Thyroid gland (tissue), 4 donors: Measurements from ENCODE around the gene RNU5D-1.

Experiments
- POLR2A ChIP-seq, 2 donors: fragments of 450-650 bp; IDR thresholded peaks; one replicate each; pipeline ENCODE4 v1.6.1; 2017; ENCODE audit warnings: antibody characterized with exemption in 2 of 2, mild to moderate bottlenecking in 2 of 2, moderate library complexity in 1 of 2
- TF ChIP-seq, protein P1 (sequence below), 6 experiments: fragments of 200-600 bp in 3 of 6; fragments of 450-650 bp in 3 of 6; sonication (generic) in 3 of 6; IDR thresholded peaks; one replicate each; pipeline ENCODE4 v1.5.1; 2016 to 2019; ENCODE audit warnings: antibody characterized with exemption in 6 of 6, mild to moderate bottlenecking in 2 of 6, inconsistent platforms in 1 of 6, moderate library complexity in 1 of 6

DNA sequence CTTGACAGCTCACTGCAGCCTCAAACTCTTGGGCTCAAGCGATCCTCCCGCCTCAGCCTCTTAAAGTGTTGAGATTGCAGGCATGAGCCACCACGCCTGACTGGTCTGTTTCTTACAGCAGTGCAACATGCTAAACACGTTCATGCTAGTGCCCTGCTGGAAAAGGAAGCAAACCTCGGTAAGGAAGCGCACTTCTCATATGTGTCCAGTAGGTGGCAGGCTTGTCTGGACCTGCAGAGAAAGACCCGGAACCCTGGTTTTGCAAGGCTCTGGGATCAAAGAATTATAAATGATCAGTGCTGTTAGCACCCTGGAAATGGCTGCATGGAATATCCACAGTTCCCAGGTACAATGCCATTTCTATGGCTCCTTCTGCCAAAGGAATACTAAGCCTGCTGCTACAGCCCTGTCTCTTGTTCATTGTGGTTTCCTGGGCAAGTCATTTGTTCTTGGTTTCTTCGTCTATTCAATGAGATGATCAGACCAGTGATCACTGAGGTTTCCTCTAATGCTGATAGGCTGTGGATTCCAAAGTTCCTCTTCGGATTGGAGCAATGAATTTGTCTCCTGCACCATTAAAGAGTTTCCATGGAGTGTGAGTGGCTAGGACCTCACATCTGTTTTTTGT, 15.9 kb downstream of the RNU5D-1 start:
- TF ChIP-seq POLR2A (IDR thresholded peaks at IDR 0.05), result no peak
- TF ChIP-seq, protein P1, sequence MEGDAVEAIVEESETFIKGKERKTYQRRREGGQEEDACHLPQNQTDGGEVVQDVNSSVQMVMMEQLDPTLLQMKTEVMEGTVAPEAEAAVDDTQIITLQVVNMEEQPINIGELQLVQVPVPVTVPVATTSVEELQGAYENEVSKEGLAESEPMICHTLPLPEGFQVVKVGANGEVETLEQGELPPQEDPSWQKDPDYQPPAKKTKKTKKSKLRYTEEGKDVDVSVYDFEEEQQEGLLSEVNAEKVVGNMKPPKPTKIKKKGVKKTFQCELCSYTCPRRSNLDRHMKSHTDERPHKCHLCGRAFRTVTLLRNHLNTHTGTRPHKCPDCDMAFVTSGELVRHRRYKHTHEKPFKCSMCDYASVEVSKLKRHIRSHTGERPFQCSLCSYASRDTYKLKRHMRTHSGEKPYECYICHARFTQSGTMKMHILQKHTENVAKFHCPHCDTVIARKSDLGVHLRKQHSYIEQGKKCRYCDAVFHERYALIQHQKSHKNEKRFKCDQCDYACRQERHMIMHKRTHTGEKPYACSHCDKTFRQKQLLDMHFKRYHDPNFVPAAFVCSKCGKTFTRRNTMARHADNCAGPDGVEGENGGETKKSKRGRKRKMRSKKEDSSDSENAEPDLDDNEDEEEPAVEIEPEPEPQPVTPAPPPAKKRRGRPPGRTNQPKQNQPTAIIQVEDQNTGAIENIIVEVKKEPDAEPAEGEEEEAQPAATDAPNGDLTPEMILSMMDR (IDR thresholded peaks at IDR 0.05), result peak; percentile 71 to 93 (median 82)
